GM23338 (cell line): ENCODE data around the gene RALGPS1. TPM values are rescaled to one million over a fixed set of nuclear protein-coding genes. Genes with fewer than 3 reads are reported as not detected.

Source experiments
- ATAC-seq: fragments of 200-7000 bp; cut with Tn5 transposase; 3 replicates; pipeline ENCODE4 v1.9.1; 2020
- DNase-seq: peaks from one replicate; pipeline ENCODE4 v3.0.0-alpha.2; 2015; ENCODE audit warnings: low spot score
- H2AFZ ChIP-seq: fragments of 200-600 bp; sonication (generic); 2 replicates; pipeline ENCODE4 v1.8.0; 2016; ENCODE audit warnings: antibody characterized with exemption, mild to moderate bottlenecking, moderate library complexity
- H3F3A ChIP-seq: fragments of 200-600 bp; sonication (generic); replicated peaks from 2 replicates; pipeline ENCODE4 v1.8.0; 2017; ENCODE audit warnings: antibody characterized with exemption, mixed run types, low read depth
- H3K27ac ChIP-seq: fragments of 200-600 bp; sonication (generic); 2 replicates; pipeline ENCODE4 v1.6.1; 2016; ENCODE audit warnings: low read depth
- H3K27me3 ChIP-seq: fragments of 200-600 bp; sonication (generic); 2 replicates; pipeline ENCODE4 v1.8.0; 2016; ENCODE audit warnings: mild to moderate bottlenecking, mixed run types, moderate library complexity; ENCODE audit not compliant: insufficient read depth
- H3K36me3 ChIP-seq: fragments of 200-600 bp; sonication (generic); 2 replicates; pipeline ENCODE4 v1.8.0; 2016; ENCODE audit warnings: mild to moderate bottlenecking; ENCODE audit not compliant: insufficient read depth
- H3K4me1 ChIP-seq: fragments of 200-600 bp; sonication (generic); 2 replicates; pipeline ENCODE4 v1.8.0; 2016; ENCODE audit warnings: mild to moderate bottlenecking, moderate library complexity; ENCODE audit not compliant: insufficient read depth
- H3K4me2 ChIP-seq: fragments of 200-600 bp; sonication (generic); 2 replicates; pipeline ENCODE4 v1.7.1; 2017; ENCODE audit warnings: mixed run types
- H3K4me3 ChIP-seq: fragments of 200-600 bp; sonication (generic); 2 replicates; pipeline ENCODE4 v1.6.1; 2016; ENCODE audit warnings: mixed run types
- H3K79me2 ChIP-seq: fragments of 200-600 bp; sonication (generic); replicated peaks from 2 replicates; pipeline ENCODE4 v1.8.0; 2017; ENCODE audit warnings: mild to moderate bottlenecking; ENCODE audit not compliant: insufficient read depth
- H3K9me2 ChIP-seq: fragments of 200-600 bp; sonication (generic); 2 replicates; pipeline ENCODE4 v1.8.0; 2017; ENCODE audit not compliant: insufficient read depth
- H4K20me1 ChIP-seq: fragments of 200-600 bp; sonication (generic); replicated peaks from 2 replicates; pipeline ENCODE4 v1.8.0; 2017; ENCODE audit warnings: mild to moderate bottlenecking; ENCODE audit not compliant: insufficient read depth
- H3K27ac Mint-ChIP-seq: 2 replicates; pipeline ENCODE4 v1.8.0; 2020; ENCODE audit warnings: inconsistent platforms, mild to moderate bottlenecking, moderate library complexity, mixed read lengths
- H3K27me3 Mint-ChIP-seq: 3 replicates; pipeline ENCODE4 v1.8.0; 2022; ENCODE audit warnings: low read depth, mild to moderate bottlenecking, moderate library complexity, mixed read lengths, inconsistent platforms; ENCODE audit not compliant: insufficient read depth, poor library complexity
- H3K36me3 Mint-ChIP-seq: 3 replicates; pipeline ENCODE4 v1.8.0; 2021; ENCODE audit warnings: low read depth, mild to moderate bottlenecking, inconsistent platforms, moderate library complexity, mixed read lengths
- H3K4me1 Mint-ChIP-seq: 3 replicates; pipeline ENCODE4 v1.8.0; 2020; ENCODE audit warnings: mild to moderate bottlenecking, inconsistent platforms, mixed read lengths
- H3K4me3 Mint-ChIP-seq: 3 replicates; pipeline ENCODE4 v1.8.0; 2021; ENCODE audit warnings: moderate library complexity, mild to moderate bottlenecking, inconsistent platforms, mixed read lengths
- H3K9me3 Mint-ChIP-seq: 3 replicates; pipeline ENCODE4 v1.8.0; 2020; ENCODE audit warnings: moderate library complexity, mild to moderate bottlenecking, inconsistent platforms, mixed read lengths
- CREB1 ChIP-seq: fragments of 250-450 bp; sonication (Bioruptor Pico); IDR thresholded peaks from 2 replicates; pipeline ENCODE4 v1.5.0; 2020; ENCODE audit warnings: low read depth, mild to moderate bottlenecking, moderate library complexity
- CTCF ChIP-seq, 2 experiments: fragments of 200-600 bp in 1 of 2; sonication (generic) in 1 of 2; conservative IDR thresholded peaks; 2 replicates each; pipeline versions ENCODE4 v1.5.1 to v1.6.1; 2016 to 2017; ENCODE audit warnings: antibody characterized with exemption in 2 of 2, low read depth in 2 of 2, mild to moderate bottlenecking in 2 of 2, moderate library complexity in 1 of 2
- EZH2 ChIP-seq: fragments of 200-600 bp; sonication (generic); IDR thresholded peaks from one replicate; pipeline ENCODE4 v1.8.0; 2017; ENCODE audit warnings: antibody characterized with exemption, mild to moderate bottlenecking, low read depth; ENCODE audit not compliant: unreplicated experiment
- EZH2phosphoT487 ChIP-seq: fragments of 200-600 bp; sonication (generic); IDR thresholded peaks from one replicate; pipeline ENCODE4 v1.8.1; 2018; ENCODE audit warnings: antibody characterized with exemption; ENCODE audit not compliant: unreplicated experiment
- JUNB ChIP-seq: IDR thresholded peaks from one replicate; pipeline ENCODE4 v1.6.1; 2016; ENCODE audit warnings: antibody characterized with exemption; ENCODE audit not compliant: unreplicated experiment
- NANOG ChIP-seq: IDR thresholded peaks from 2 replicates; pipeline ENCODE4 v1.6.1; 2016; ENCODE audit warnings: antibody characterized with exemption, borderline replicate concordance
- POLR2AphosphoS5 ChIP-seq: IDR thresholded peaks from 2 replicates; pipeline ENCODE4 v1.6.1; 2016; ENCODE audit warnings: antibody characterized with exemption, low read depth
- STAT1 ChIP-seq: IDR thresholded peaks from one replicate; pipeline ENCODE4 v1.6.1; 2016; ENCODE audit warnings: antibody characterized with exemption; ENCODE audit not compliant: unreplicated experiment
- ZNF114 ChIP-seq: fragments of 250-450 bp; sonication (Bioruptor Pico); IDR thresholded peaks from 2 replicates; pipeline ENCODE4 v1.5.0; 2020; ENCODE audit warnings: mild to moderate bottlenecking, moderate library complexity
- ZNF331 ChIP-seq: fragments of 250-450 bp; sonication (Bioruptor Pico); IDR thresholded peaks from 2 replicates; pipeline ENCODE4 v1.5.0; 2020; ENCODE audit warnings: low read depth, mild to moderate bottlenecking, moderate library complexity
- polyA plus RNA-seq: library from polyadenylated mRNA; unstranded; fragments of >200 nt; fragmentation: Nextera tagmentation; extraction: Ambion mirVana; gene quantifications from 2 replicates; pipeline ENCODE4 v1.2.1, GENCODE V29; 2016
- total RNA-seq: library from RNA; depleted of rRNA; stranded (reverse); fragments of >200 nt; shearing (Covaris generic); gene quantifications from 2 replicates; pipeline ENCODE4 v1.2.3, GENCODE V29; 2014
- TF ChIP-seq, protein P1 (sequence below): fragments of 250-450 bp; sonication (Bioruptor Pico); IDR thresholded peaks from 2 replicates; pipeline ENCODE4 v1.5.0; 2020; ENCODE audit warnings: mild to moderate bottlenecking, moderate library complexity
- TF ChIP-seq, protein P2 (sequence below): IDR thresholded peaks from 2 replicates; pipeline ENCODE4 v1.6.1; 2016; ENCODE audit warnings: antibody characterized with exemption
- TF ChIP-seq, protein P3 (sequence below): IDR thresholded peaks from one replicate; pipeline ENCODE4 v1.6.1; 2018; ENCODE audit warnings: antibody characterized with exemption; ENCODE audit not compliant: unreplicated experiment

RALGPS1 gene
- total and polyA plus RNA-seq, 2 experiments from 2014 or later = 18.2 to 57.1 TPM

DNA sequence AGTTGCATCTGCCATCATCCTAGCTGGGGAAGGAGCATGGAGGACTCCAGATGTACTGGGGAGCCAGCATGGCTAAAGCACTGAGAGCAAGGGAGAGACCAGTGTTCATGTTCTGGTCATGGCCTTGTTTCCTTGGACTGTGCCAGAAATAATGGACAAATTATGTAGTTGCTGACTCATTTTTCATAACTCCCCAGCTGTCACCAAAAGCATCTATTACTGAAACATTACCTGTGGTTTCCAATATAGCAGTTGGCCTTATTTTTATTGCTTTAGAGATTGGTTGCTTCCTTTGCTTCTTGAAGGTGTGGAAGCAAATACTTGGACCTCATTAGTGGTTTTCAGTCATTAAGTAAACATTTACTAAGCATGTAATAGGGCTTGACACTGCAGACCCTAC is 11.3 kb downstream of the RALGPS1 start:
- Histone ChIP-seq H4K20me1 (peaks cover 35% of the 10 kb centered on the region), H3K4me1 (no peaks in the 10 kb centered on the region), H3K27me3 (no peaks in the 10 kb centered on the region), H3K79me2 (peaks cover 42% of the 10 kb centered on the region), H3K4me2 (no peak overlapping the region), H3K4me3 (no peak overlapping the region), H3F3A (no peaks in the 10 kb centered on the region), H3K27ac (no peak overlapping the region), H3K36me3 (no peaks in the 10 kb centered on the region), H3K9me2 (peaks cover 7% of the 10 kb centered on the region; the same call in 1 of the 2 replicates), H2AFZ (no peak overlapping the region)
- no peaks in the 10 kb centered on the region for H3K4me1 Mint-ChIP-seq
- H3K27me3 Mint-ChIP-seq = no peaks in the 10 kb centered on the region
- H3K9me3 Mint-ChIP-seq = no peaks in the 10 kb centered on the region
- H3K36me3 Mint-ChIP-seq = no peaks in the 10 kb centered on the region
- H3K4me3 Mint-ChIP-seq = no peak overlapping the region
- TF ChIP-seq, protein P1, sequence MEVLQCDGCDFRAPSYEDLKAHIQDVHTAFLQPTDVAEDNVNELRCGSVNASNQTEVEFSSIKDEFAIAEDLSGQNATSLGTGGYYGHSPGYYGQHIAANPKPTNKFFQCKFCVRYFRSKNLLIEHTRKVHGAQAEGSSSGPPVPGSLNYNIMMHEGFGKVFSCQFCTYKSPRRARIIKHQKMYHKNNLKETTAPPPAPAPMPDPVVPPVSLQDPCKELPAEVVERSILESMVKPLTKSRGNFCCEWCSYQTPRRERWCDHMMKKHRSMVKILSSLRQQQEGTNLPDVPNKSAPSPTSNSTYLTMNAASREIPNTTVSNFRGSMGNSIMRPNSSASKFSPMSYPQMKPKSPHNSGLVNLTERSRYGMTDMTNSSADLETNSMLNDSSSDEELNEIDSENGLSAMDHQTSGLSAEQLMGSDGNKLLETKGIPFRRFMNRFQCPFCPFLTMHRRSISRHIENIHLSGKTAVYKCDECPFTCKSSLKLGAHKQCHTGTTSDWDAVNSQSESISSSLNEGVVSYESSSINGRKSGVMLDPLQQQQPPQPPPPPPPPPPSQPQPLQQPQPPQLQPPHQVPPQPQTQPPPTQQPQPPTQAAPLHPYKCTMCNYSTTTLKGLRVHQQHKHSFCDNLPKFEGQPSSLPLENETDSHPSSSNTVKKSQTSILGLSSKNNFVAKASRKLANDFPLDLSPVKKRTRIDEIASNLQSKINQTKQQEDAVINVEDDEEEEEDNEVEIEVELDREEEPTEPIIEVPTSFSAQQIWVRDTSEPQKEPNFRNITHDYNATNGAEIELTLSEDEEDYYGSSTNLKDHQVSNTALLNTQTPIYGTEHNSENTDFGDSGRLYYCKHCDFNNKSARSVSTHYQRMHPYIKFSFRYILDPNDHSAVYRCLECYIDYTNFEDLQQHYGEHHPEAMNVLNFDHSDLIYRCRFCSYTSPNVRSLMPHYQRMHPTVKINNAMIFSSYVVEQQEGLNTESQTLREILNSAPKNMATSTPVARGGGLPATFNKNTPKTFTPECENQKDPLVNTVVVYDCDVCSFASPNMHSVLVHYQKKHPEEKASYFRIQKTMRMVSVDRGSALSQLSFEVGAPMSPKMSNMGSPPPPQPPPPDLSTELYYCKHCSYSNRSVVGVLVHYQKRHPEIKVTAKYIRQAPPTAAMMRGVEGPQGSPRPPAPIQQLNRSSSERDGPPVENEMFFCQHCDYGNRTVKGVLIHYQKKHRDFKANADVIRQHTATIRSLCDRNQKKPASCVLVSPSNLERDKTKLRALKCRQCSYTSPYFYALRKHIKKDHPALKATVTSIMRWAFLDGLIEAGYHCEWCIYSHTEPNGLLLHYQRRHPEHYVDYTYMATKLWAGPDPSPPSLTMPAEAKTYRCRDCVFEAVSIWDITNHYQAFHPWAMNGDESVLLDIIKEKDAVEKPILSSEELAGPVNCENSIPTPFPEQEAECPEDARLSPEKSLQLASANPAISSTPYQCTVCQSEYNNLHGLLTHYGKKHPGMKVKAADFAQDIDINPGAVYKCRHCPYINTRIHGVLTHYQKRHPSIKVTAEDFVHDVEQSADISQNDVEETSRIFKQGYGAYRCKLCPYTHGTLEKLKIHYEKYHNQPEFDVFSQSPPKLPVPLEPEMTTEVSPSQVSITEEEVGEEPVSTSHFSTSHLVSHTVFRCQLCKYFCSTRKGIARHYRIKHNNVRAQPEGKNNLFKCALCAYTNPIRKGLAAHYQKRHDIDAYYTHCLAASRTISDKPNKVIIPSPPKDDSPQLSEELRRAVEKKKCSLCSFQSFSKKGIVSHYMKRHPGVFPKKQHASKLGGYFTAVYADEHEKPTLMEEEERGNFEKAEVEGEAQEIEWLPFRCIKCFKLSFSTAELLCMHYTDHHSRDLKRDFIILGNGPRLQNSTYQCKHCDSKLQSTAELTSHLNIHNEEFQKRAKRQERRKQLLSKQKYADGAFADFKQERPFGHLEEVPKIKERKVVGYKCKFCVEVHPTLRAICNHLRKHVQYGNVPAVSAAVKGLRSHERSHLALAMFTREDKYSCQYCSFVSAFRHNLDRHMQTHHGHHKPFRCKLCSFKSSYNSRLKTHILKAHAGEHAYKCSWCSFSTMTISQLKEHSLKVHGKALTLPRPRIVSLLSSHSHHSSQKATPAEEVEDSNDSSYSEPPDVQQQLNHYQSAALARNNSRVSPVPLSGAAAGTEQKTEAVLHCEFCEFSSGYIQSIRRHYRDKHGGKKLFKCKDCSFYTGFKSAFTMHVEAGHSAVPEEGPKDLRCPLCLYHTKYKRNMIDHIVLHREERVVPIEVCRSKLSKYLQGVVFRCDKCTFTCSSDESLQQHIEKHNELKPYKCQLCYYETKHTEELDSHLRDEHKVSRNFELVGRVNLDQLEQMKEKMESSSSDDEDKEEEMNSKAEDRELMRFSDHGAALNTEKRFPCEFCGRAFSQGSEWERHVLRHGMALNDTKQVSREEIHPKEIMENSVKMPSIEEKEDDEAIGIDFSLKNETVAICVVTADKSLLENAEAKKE = no peak
- TF ChIP-seq STAT1 (no peak), NANOG (no peak), JUNB (no peak), CREB1 (CRISPR knock-in tag) (no peak), ZNF331 (CRISPR knock-in tag) (no peak), CTCF (conservative IDR thresholded peaks at IDR 0.05; ENCODE audit: low read depth in 2 of 2) (no peak), EZH2phosphoT487 (no peak), POLR2AphosphoS5 (no peak), ZNF114 (CRISPR knock-in tag) (no peak), EZH2 (no peak)
- TF ChIP-seq, protein P2, sequence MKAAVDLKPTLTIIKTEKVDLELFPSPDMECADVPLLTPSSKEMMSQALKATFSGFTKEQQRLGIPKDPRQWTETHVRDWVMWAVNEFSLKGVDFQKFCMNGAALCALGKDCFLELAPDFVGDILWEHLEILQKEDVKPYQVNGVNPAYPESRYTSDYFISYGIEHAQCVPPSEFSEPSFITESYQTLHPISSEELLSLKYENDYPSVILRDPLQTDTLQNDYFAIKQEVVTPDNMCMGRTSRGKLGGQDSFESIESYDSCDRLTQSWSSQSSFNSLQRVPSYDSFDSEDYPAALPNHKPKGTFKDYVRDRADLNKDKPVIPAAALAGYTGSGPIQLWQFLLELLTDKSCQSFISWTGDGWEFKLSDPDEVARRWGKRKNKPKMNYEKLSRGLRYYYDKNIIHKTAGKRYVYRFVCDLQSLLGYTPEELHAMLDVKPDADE = no peak
- TF ChIP-seq, protein P3, sequence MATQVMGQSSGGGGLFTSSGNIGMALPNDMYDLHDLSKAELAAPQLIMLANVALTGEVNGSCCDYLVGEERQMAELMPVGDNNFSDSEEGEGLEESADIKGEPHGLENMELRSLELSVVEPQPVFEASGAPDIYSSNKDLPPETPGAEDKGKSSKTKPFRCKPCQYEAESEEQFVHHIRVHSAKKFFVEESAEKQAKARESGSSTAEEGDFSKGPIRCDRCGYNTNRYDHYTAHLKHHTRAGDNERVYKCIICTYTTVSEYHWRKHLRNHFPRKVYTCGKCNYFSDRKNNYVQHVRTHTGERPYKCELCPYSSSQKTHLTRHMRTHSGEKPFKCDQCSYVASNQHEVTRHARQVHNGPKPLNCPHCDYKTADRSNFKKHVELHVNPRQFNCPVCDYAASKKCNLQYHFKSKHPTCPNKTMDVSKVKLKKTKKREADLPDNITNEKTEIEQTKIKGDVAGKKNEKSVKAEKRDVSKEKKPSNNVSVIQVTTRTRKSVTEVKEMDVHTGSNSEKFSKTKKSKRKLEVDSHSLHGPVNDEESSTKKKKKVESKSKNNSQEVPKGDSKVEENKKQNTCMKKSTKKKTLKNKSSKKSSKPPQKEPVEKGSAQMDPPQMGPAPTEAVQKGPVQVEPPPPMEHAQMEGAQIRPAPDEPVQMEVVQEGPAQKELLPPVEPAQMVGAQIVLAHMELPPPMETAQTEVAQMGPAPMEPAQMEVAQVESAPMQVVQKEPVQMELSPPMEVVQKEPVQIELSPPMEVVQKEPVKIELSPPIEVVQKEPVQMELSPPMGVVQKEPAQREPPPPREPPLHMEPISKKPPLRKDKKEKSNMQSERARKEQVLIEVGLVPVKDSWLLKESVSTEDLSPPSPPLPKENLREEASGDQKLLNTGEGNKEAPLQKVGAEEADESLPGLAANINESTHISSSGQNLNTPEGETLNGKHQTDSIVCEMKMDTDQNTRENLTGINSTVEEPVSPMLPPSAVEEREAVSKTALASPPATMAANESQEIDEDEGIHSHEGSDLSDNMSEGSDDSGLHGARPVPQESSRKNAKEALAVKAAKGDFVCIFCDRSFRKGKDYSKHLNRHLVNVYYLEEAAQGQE = no peak
- no peak overlapping the region for H3K27ac Mint-ChIP-seq
- no peak for ATAC-seq
- DNase-seq = no peak
